Karpas-422 (cell line): ENCODE results near the gene ACAD8. TPM values are rescaled to one million over a fixed set of nuclear protein-coding genes. Genes with fewer than 3 reads are reported as not detected.

Source experiments
- DNase-seq: peaks from one replicate; pipeline ENCODE4 v3.0.0-alpha.2; 2015
- H2AFZ ChIP-seq: fragments of 200-600 bp; sonication (generic); 2 replicates; pipeline ENCODE4 v1.6.1; 2014; ENCODE audit warnings: antibody characterized with exemption, low read length, mixed read lengths
- H3K27ac ChIP-seq: fragments of 200-600 bp; sonication (generic); 2 replicates; pipeline ENCODE4 v1.5.1; 2014; ENCODE audit warnings: mild to moderate bottlenecking, low read length, moderate library complexity
- H3K27me3 ChIP-seq: fragments of 200-600 bp; sonication (generic); 2 replicates; pipeline ENCODE4 v1.6.1; 2014; ENCODE audit warnings: low read length, mixed read lengths
- H3K36me3 ChIP-seq: fragments of 200-600 bp; sonication (generic); 2 replicates; pipeline ENCODE4 v1.6.1; 2014; ENCODE audit warnings: low read length, mixed read lengths; ENCODE audit not compliant: insufficient read depth
- H3K4me1 ChIP-seq: fragments of 200-600 bp; sonication (generic); 2 replicates; pipeline ENCODE4 v1.6.1; 2014; ENCODE audit warnings: mild to moderate bottlenecking, low read length, mixed read lengths
- H3K4me2 ChIP-seq: fragments of 200-600 bp; sonication (generic); 2 replicates; pipeline ENCODE4 v1.6.1; 2014; ENCODE audit warnings: low read length, low read depth, mild to moderate bottlenecking; ENCODE audit not compliant: poor library complexity, severe bottlenecking
- H3K4me3 ChIP-seq: fragments of 200-600 bp; sonication (generic); 2 replicates; pipeline ENCODE4 v1.5.1; 2014; ENCODE audit warnings: mild to moderate bottlenecking, antibody characterized with exemption, low read length, mixed read lengths
- H3K79me2 ChIP-seq: fragments of 200-600 bp; sonication (generic); 2 replicates; pipeline ENCODE4 v1.6.1; 2014; ENCODE audit warnings: mild to moderate bottlenecking, low read length, mixed read lengths
- H3K9ac ChIP-seq: fragments of 200-600 bp; sonication (generic); 2 replicates; pipeline ENCODE4 v1.6.0; 2014; ENCODE audit warnings: low read length
- H3K9me2 ChIP-seq: fragments of 200-600 bp; sonication (generic), shearing (Covaris generic); replicated peaks from 2 replicates; pipeline ENCODE4 v1.6.0; 2014; ENCODE audit warnings: mild to moderate bottlenecking, low read length, moderate library complexity; ENCODE audit not compliant: insufficient read depth
- H3K9me3 ChIP-seq: fragments of 300-700, 200-600 bp; sonication (generic); 2 replicates; pipeline ENCODE4 v1.6.1; 2014; ENCODE audit warnings: low read length, mixed read lengths
- H4K20me1 ChIP-seq: fragments of 200-600 bp; sonication (generic); 2 replicates; pipeline ENCODE4 v1.6.1; 2014; ENCODE audit warnings: mild to moderate bottlenecking, antibody characterized with exemption, low read length, low read depth; ENCODE audit not compliant: insufficient read depth
- total RNA-seq: library from RNA; depleted of rRNA; stranded (reverse); fragments of >200 nt; shearing (Covaris generic); gene quantifications from 2 replicates; pipeline ENCODE4 v1.2.3, GENCODE V29; 2014; ENCODE audit warnings: low replicate concordance

ACAD8 gene
- total RNA-seq, 1 experiment from 2014 or later: 9.6 TPM

DNA sequence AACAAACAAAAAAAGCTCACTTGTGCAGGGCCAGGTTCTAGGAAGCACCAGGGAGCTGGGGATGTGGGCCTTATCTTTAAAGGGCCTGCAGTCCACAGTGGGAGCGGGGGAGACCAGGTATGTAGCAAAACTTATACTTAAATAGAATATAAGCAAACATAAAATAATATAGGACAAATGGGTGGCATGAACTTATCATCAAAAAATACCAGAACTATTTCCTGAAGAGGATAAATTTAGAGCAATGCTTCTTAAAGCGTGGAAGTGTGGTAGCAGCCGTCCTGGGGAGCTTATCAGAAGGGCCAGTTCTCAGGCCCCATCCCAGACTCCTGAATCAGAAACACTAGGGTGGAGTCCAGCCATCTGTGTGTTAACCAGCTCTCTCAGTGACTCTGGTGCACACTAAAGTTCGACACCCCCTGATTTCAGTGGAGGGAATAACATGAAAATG lies 19.6 kb upstream of the ACAD8 start:
- DNase-seq: no peak
- no peaks in the 10 kb centered on the region for H3K79me2 ChIP-seq
- H2AFZ ChIP-seq: no peak overlapping the region
- no peak overlapping the region for H3K4me3 ChIP-seq
- H3K27ac ChIP-seq: no peak overlapping the region
- no peaks in the 10 kb centered on the region for H3K36me3 ChIP-seq
- no peak overlapping the region for H3K4me2 ChIP-seq
- no peak overlapping the region for H3K9ac ChIP-seq
- H3K9me3 ChIP-seq: no peaks in the 10 kb centered on the region
- peaks cover 33% of the 10 kb centered on the region; the same call in 1 of the 2 replicates for H4K20me1 ChIP-seq
- H3K27me3 ChIP-seq: no peaks in the 10 kb centered on the region
- no peaks in the 10 kb centered on the region for H3K9me2 ChIP-seq
- H3K4me1 ChIP-seq: peaks cover 16% of the 10 kb centered on the region

DNA sequence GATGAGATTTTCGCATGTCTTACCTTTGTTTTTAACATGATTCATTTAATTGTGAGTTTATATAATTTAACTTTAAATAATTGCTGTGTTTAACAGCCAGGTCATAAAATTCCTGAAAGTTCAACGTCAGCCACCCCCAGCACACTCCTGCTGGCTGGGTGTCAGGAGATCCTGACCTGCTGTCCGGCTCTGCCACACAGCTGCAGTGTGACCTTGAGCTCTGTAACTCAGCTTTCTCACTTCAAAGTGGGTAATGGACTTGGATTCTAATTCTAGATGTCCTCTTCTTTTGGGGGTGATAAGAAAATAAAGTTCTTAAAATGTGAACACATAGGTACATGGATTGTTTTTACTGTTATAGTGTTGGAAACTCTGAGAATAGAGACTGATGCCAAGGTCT lies 18.0 kb upstream of the ACAD8 start:
- no peak overlapping the region for H3K9ac ChIP-seq
- no peak overlapping the region for H3K4me2 ChIP-seq
- no peaks in the 10 kb centered on the region for H3K79me2 ChIP-seq
- no peaks in the 10 kb centered on the region for H3K27me3 ChIP-seq
- peaks cover 17% of the 10 kb centered on the region; the same call in 1 of the 2 replicates for H4K20me1 ChIP-seq
- no peak overlapping the region for H2AFZ ChIP-seq
- no peaks in the 10 kb centered on the region for H3K9me2 ChIP-seq
- H3K27ac ChIP-seq: no peak overlapping the region
- H3K9me3 ChIP-seq: no peaks in the 10 kb centered on the region
- H3K4me3 ChIP-seq: no peak overlapping the region
- H3K4me1 ChIP-seq: peaks cover 4% of the 10 kb centered on the region
- no peak for DNase-seq
- H3K36me3 ChIP-seq: no peaks in the 10 kb centered on the region

DNA sequence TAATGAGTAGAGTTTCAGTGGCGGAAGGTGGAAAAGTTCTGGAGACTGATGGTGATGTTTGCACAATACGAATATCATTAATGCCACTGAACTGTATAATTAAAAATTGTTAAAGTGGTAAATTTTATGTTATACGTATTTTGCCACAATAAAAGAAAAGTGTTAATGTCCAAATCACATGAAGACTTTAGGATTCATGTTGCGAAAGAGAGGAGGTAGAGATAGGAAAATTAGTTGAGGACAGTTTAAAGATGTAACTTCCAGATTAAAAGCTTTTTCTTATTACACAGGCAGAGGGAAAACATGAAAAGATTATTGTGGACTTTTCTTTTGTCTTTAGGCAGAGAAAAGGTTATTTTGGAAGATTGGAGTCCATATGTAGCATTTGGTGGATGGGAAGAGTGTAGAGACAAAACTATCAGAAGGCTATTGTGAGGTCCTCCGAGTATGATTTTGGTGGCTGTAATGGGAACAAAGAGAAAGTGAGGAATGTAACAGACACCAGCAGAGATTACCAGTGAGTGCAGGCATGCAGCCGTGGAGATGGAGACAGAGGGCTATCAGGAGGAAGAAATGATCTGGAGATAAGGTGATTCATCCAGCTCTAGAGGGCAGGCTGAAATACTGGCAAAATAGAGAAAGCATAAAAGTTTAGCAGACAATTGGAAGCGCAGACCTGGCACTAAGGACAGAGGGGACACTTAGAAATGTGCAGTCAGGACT lies 16.4 kb upstream of the ACAD8 start:
- Histone ChIP-seq H3K27ac (no peak overlapping the region), H4K20me1 (peaks cover 4% of the 10 kb centered on the region; the same call in 1 of the 2 replicates), H2AFZ (no peak overlapping the region), H3K9ac (no peak overlapping the region), H3K36me3 (no peaks in the 10 kb centered on the region), H3K4me2 (no peak overlapping the region), H3K4me3 (no peak overlapping the region), H3K27me3 (no peaks in the 10 kb centered on the region), H3K9me2 (no peaks in the 10 kb centered on the region), H3K4me1 (no peaks in the 10 kb centered on the region), H3K79me2 (no peaks in the 10 kb centered on the region), H3K9me3 (no peaks in the 10 kb centered on the region)
- no peak for DNase-seq

DNA sequence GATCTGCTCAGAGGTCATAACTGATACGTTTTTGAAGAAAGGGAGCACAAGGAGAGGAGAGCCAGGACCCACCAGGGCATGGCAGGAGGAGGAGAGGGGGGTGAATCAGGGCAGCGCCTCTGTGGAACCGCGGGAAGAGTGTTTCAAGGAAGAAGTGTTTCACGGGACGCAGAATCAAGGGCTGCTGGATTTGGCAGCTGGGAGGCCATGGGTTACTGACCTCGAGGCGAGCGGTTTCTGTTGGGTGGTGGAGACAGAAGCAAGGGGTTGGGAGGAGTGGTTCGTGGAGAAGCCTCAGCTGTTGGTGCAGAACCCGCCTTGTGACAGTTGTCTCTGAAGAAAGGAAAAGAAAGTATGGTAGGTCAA lies 15.8 kb upstream of the ACAD8 start:
- H2AFZ ChIP-seq: no peak overlapping the region
- no peak overlapping the region for H3K4me3 ChIP-seq
- no peaks in the 10 kb centered on the region for H3K27me3 ChIP-seq
- no peaks in the 10 kb centered on the region for H3K9me3 ChIP-seq
- H3K79me2 ChIP-seq: no peaks in the 10 kb centered on the region
- DNase-seq: no peak
- no peak overlapping the region for H3K27ac ChIP-seq
- no peaks in the 10 kb centered on the region for H3K9me2 ChIP-seq
- H3K36me3 ChIP-seq: no peaks in the 10 kb centered on the region
- H3K4me2 ChIP-seq: no peak overlapping the region
- no peaks in the 10 kb centered on the region for H3K4me1 ChIP-seq
- no peaks in the 10 kb centered on the region for H4K20me1 ChIP-seq
- no peak overlapping the region for H3K9ac ChIP-seq

DNA sequence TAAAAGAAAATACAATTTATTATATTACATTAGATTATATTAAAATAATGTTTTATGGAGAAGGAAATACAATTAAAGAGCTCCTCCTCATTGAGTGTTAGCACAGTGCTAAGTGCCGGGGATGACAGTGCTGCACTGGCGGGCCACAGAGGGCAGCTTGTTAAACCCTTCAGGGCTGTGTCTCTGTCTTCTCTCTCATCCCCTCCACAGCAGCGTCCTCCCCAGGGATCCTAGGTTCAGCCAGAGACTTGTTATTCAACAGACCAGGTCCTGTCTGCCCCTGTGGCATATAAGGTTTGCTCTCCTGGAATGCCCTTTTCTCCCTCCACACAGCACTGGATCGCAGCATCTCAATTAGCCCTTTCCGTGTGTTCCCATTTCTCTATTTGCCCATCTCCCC lies 14.4 kb upstream of the ACAD8 start:
- Histone ChIP-seq H3K27ac (no peak overlapping the region), H3K4me3 (no peak overlapping the region), H3K27me3 (no peaks in the 10 kb centered on the region), H3K9me3 (no peaks in the 10 kb centered on the region), H3K9ac (no peak overlapping the region), H3K4me2 (no peak overlapping the region), H3K79me2 (no peaks in the 10 kb centered on the region), H2AFZ (no peak overlapping the region), H3K4me1 (no peaks in the 10 kb centered on the region), H4K20me1 (no peaks in the 10 kb centered on the region), H3K36me3 (no peaks in the 10 kb centered on the region), H3K9me2 (no peaks in the 10 kb centered on the region)
- no peak for DNase-seq

DNA sequence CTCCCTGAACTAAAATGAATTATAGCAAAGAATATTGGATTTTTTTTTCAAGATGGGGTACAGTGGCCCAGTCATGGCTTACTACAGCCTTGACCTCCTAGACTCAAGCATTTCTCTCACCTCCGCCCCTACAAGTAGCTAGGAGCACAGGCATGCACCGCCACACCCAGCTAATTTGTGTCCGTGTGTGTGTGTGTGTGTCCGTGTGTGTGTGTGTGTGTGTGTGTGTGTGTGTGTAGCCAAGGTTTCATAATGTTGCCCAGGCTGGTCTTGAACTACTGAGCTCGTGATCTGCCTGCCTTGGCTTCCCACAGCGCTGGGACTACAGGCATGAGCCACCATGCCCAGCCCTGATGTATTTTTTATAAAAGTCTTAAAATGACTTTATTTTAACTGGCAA lies 12.8 kb upstream of the ACAD8 start:
- no peak for DNase-seq
- H3K27ac ChIP-seq: no peak overlapping the region
- no peak overlapping the region for H2AFZ ChIP-seq
- no peaks in the 10 kb centered on the region for H3K36me3 ChIP-seq
- H3K4me2 ChIP-seq: no peak overlapping the region
- no peak overlapping the region for H3K4me3 ChIP-seq
- H3K9ac ChIP-seq: no peak overlapping the region
- H3K9me3 ChIP-seq: no peaks in the 10 kb centered on the region
- H4K20me1 ChIP-seq: no peaks in the 10 kb centered on the region
- no peaks in the 10 kb centered on the region for H3K9me2 ChIP-seq
- no peaks in the 10 kb centered on the region for H3K4me1 ChIP-seq
- H3K27me3 ChIP-seq: no peaks in the 10 kb centered on the region
- no peaks in the 10 kb centered on the region for H3K79me2 ChIP-seq

DNA sequence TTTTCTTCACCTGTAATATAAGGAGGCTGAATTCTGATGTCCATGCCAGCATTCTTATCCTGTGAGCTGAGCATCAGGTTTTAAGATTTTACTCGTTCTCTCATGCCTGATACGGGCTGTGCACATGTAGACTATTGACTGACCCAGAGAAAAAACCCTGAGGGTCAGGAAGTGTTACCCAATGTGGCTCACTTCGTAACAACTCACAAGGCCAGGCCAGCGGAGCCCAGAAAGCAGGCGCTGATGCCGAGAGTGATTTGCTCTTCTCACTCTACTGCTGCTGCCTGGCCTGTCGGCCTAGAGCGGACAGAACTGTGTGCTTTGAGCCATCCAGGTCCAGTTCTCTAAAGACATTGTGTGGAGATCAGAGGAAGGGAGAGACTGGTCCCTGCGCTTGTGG lies 11.0 kb upstream of the ACAD8 start:
- Histone ChIP-seq H2AFZ (no peak overlapping the region), H3K27ac (no peak overlapping the region), H3K27me3 (no peaks in the 10 kb centered on the region), H3K36me3 (no peaks in the 10 kb centered on the region), H3K79me2 (no peaks in the 10 kb centered on the region), H3K9me2 (no peaks in the 10 kb centered on the region), H3K4me2 (no peak overlapping the region), H3K9me3 (no peaks in the 10 kb centered on the region), H4K20me1 (no peaks in the 10 kb centered on the region), H3K4me1 (no peaks in the 10 kb centered on the region), H3K4me3 (no peak overlapping the region), H3K9ac (no peak overlapping the region)
- DNase-seq: no peak

DNA sequence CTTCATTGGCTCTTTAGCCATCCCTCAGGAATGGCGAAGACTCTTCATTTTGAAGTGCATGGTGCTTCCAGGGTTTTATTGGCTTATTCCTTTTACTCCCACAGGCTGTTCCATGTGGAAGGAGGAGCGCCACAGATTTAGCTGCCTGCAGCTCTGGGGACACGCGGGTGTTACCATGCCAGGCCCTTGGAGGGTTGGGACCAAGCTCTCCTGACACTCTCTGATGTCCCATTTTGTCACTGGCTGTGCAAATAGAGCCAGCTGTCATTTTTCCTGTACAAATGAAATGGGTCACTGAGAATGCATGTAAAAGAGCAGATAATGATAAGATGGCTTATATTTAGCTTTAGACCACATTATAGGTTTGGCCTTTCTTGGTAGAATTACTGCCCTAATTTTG lies 9.5 kb upstream of the ACAD8 start:
- Histone ChIP-seq H3K27ac (no peak overlapping the region), H3K27me3 (no peaks in the 10 kb centered on the region), H3K36me3 (no peaks in the 10 kb centered on the region), H3K4me2 (no peak overlapping the region), H3K4me1 (no peaks in the 10 kb centered on the region), H4K20me1 (no peaks in the 10 kb centered on the region), H3K4me3 (no peak overlapping the region), H3K9me3 (no peaks in the 10 kb centered on the region), H2AFZ (no peak overlapping the region), H3K9me2 (no peaks in the 10 kb centered on the region), H3K9ac (no peak overlapping the region), H3K79me2 (no peaks in the 10 kb centered on the region)
- DNase-seq: no peak
